NCI-H524 (cell line): ENCODE results near the gene TP53BP2.

Experiments used
- DNase-seq, 2 experiments: peaks; one replicate each; lab custom pipeline; 2025; lab: John Stamatoyannopoulos, UW

The TP53BP2 gene

DNA sequence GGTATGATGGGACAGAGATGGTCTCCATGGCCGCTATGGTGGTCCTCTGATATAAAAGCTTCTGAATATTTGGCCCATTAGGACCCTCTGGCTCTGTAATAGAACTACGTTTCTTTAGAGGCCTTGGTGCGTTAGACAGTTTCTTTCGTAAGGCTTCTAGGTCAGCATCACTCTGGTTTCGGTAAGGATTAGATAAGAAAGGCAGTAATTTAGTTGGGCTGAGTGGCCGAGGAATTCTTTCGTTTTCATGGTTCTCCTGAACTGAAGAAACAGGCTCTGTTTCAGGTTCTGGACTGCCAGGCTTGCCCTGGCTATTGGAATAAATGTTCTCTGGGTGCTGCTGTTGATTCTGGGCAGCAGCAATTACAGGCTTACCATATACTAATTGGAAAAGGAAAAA, 49.5 kb downstream of the TP53BP2 start:
- DNase-seq: no peak

DNA sequence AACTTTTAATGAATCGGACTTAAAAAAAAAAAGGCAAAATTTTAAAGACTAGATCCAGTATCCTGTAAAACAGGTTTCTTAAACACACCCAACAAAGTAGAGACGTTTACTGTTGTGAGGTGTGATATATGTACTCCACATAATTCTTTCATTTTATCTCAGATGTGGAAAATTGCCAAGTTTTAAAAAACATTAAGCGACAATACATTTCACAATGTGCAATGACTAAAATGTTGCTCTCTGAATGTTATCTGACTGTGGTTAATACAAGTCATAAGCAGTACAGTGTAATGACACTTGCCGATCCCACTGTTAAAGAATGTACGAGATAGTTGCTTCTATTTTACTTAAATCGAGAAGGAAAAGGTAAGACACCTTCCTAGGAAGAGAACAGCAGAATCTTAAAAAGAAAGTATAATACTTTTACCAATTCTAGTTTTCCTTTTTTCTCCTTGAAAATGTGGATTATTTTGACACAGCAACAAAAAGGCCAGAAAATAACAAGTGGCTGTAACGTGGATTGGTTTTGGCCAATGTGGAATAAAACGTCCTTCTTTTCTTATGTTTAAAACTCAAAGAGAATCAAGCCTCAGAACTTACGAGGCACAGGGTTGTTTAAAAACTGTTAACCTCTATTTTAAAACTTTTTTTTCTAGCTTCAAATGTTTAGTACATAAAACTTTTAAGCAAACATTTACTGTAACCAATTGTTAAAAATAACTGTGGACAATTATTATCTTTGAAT, 51.4 kb downstream of the TP53BP2 start:
- DNase-seq: no peak

DNA sequence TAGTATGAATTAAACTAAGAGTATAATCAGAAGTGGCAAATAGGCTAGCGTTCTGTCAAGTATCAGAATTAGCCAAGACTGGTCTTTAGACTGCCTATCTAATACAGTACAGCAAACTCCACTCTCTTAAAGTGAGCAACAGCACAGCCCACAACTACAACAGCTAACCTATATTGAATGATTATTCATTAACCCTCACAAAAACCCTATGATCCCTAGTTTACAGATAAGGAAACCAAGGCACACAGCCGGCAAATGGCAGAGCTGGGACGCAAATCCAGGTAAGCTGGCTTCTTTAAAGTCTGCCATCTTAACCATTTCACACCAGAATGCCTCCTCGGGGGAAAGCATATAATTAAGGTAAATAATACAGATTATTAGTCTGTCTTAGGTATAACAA, 52.0 kb downstream of the TP53BP2 start:
- DNase-seq: no peak

DNA sequence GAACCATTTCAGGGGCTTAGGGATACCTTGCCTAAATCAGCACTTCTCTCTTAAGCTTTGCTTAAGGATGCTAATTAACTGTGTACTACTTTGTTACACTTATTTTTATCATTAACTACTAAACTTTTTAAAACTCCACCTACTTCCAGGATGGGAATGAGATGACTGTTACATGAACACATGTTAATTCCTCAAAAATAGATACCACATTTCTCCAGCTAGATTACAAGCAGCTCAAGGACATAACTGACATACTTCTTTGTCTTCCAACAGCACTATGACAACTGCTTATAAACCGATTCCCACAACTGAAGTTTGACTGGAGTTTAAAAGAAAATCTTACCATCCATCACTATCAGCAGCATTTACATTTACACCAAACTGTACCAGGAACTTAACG, 53.7 kb downstream of the TP53BP2 start:
- no peak for DNase-seq

DNA sequence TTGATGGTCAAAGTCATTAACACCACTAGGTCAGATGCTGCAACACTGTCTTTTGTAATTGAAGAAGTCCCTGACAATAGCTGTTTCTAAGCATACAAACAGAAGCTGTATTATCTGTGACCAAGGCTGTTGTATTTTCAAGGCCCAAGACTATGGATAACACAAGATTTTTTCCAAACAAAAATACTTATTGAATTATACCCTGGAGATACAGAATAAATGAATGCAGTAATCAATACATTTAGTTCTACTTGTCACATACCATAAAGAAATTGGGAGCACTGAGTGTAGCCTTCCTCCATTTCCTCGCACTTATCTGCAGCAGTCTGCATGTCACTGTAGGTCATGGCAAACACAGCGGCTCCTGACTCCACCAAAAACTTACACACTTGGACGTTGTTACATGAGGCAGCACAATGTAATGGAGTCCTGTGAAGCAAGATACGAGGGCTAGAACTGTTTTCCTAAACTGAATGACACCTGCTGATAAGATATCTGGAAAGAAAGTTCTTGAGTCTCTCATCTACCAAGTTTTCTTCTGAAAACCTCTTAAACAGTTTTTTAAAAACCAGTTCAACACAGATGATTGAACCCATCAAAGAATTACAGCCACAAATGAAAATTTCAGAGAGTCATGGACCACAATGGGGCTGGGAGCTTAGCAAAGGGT, 56.9 kb downstream of the TP53BP2 start:
- DNase-seq: no peak

DNA sequence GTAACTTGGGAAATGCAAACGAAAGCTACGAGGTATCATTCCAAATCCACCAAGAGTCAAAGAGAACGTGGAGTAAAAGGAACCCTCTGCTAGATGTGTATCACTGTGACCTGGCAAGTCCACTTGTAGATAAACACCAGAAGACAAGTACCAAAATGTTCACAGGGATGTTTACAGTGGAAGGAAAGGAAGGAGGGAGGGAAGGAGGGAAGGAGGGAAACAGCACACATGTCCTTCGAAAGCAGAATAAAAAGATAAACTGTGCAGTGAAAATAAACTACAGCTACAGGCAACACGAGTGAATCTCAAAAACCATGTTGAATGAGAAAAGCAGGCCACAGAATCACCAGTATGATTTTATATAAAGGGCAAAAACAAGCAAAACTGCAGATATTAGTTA, 59.9 kb downstream of the TP53BP2 start:
- no peak for DNase-seq

DNA sequence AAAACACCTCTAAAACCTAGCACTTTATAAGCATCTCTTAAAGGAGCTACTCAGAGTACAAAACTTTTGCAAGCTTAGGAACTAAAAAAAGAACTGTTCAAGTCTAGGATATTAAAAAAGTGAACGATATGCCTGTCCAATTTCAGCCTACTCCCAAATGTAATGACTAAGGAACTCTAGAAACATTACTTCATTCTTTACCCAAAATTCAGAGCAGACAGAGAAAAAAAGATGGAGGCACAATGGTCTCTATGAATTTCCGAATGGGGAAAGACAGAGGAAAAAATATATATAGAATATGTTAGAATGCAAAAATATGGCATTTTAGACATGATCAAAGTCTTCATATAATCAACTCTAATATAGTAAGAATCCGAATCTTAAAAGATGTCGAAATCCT, 61.2 kb downstream of the TP53BP2 start:
- DNase-seq: no peak

DNA sequence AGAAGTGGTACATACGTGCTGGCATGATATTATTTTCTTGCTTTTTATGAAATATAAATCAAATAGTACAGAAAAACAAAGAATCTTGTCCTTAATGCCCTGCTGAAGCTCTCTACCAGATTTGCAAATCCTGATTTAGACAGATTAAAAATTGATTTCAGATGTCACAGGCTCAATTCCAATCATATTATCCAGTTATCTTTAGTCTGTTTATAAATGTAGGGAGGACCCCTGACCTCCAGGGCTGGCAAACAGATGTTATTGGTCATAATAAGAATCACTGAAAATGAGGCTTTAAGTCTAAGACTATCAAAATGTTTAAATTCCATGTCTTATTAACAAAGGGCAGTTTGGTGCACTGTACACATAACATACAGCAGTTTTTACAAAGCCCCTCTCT, 62.1 kb downstream of the TP53BP2 start:
- DNase-seq: no peak

DNA sequence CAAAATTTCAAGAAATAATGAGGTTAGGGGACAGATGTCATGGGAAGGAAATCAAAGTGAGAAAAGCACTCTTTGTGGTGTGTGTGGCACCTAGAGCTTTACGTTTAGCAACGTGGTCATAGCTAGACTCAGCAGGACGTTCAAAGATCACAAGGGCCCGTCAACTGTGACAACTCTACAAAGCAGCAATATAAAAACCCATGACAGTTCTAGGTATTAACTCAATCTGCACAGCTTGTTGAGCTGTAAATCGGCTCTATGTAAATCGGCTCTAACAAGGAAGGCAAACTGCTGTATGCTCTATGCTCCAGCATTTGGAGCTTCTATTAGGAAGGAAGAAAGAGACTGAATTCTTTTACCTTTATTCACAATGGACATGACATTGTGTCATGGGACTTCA, 64.8 kb downstream of the TP53BP2 start:
- no peak for DNase-seq

DNA sequence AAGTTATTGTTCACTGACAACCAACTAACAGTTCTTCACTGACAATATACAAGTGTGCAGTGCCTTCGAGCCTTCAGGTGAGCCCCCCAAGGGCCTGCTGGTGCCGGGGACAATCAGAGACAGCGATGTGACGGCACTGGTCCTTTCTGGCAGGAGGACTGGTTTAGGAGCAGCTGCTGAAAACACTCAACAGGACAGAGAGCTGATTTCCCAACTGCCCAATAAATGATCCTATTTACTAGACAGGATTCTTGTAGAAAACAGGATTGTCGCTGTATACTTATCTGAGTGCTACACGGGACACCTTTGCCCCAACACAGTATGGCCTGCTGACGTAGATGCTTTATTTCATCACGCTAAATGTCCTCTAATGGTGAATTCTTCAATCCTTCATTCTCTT, 65.4 kb downstream of the TP53BP2 start:
- no peak for DNase-seq

DNA sequence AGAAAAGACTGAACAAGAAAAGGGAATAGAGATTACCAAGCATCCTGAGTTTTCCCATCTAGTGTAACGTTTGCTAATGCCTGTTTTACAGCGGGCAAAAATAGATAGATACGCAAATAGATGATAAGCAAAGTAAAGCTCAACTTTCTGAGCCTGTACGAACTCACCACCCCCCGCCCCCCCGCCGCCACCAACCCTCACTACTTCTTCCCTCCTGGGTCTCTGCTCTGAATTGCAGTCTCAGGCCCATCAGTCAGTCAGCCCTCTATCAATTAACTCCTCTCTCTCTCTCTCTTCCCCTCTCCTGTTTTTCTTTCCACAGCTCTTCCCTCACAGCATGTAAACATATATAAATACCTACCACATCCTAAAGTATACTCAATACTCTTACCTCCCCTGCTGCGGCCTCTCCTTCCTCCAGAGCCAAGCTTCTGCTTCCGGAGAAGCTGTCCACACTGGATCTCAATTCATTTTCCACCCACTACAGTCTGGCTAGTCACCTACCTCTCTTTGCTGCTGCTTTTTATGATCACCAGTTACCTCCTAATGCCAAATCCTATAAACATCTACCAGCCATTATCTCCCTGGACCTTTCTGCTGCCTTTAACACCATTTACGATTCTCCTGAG, 68.8 kb downstream of the TP53BP2 start:
- no peak for DNase-seq

DNA sequence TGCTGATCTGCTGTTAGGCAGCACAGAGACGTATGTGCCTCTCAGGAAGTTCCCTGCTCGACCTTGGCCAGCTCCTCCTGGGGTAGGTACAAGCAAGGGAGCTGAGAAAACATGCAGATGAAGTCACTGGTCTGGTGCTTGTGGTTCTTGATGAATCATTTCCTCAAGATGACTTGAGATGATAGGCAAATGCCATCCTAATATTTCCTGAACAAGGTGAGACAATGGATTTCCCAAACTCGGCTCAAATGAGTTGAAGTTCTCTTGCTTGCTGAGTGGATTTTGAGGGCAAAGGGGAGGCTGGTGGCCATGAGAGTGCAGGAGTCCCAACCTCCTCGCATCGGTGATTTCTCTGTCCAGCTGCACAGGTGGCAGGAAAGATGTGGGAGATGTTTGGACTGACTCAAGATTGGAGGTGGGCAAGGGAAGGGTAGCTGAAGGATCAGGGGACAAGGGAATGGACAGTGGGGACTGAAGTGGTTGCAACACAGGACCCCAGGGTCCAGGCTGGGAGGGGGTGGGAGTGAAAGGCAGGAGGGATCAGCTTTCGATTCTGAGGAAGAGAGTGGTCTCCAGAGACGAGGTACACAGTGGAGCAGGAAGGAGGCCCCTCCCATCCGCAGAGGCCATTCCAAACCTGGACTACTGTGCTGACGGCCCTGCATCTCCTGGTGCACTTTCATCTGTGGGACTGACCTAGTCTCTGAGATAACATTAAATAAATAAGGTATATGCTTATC, 69.5 kb downstream of the TP53BP2 start:
- no peak for DNase-seq

DNA sequence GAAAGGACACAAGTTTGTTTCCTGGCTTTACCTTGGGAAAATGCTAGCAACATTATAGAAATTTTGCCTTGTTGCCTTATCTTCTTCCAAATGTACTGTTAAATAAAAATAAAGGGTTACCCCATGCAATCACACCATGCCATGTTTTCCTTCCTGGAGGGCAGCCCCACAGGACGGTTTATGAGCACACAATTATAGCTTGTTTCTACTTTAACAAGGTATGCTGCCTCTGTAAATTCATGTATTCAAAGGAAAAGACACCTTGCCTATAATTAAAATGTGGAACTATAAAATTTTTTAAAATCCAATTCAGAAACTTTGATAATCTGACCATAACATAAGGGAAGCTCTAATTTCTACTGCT, 70.1 kb downstream of the TP53BP2 start:
- DNase-seq: no peak

DNA sequence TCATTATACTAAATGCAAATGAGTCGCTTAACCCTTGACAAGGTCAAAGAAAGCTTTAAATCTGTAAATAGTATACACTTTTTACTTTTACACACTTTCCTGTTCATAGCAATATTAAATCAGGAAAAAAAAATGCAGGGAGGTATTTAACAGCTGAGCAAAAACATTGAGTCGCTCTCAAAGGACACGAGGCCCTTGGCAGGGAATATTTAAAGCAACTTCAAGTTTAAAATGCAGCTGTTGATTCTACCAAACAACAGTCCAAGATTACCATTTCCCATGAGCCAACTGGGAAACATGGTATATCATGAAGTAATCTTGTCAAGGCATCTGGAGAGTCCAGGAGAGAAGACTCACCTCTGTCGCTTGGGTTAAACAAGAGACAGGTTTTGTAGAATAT, 70.7 kb downstream of the TP53BP2 start:
- DNase-seq: no peak

DNA sequence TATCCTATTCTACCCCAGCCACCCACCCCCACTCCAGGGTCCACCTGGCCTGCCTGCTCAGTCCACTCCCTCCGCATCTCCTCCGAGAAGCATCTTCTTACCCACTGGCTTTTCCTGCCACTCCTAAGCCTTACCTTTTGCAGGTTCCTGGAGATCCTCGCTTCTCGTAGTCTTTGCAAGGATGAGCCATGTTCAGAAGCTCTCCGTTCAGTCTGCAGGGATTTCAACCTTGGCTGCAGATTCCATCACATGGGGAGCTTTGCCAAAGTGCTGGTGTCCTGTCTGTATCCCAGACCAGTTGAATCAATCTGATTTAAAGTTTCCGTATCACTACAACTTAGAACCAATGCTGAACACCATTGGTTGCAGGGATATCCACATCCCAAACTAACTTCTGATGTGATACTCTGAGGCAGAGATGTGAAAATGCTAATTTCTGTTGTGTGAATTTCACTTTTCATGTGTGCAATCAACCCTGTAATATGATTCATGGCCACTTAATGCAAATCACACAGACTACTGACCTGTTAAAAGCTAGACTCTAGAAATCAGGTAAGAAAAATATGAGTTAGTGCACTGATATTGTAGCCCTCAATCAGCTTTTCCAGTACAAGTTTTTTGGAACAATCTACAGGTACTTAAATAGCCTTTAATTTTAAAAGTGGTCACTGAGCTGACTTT, 71.5 kb downstream of the TP53BP2 start:
- DNase-seq: no peak

DNA sequence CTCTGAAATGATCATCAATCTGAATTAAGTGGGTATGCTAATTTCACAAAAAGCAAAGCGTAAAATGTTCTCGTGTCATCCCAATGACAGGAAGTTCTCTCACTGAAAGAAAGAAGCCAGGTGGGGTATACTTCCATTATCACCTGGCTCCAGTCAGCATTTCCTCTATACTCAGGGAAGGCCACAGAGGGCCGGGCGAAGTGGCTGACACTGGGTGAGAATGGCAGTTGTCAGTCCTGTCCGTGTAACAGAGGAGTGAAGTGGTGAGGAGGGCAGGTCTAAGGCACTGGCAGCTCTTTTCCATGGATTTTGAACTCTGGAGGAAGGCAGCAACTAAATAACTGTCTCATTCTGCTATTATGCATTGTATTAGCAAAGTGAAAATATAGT, 73.0 kb downstream of the TP53BP2 start:
- no peak for DNase-seq

DNA sequence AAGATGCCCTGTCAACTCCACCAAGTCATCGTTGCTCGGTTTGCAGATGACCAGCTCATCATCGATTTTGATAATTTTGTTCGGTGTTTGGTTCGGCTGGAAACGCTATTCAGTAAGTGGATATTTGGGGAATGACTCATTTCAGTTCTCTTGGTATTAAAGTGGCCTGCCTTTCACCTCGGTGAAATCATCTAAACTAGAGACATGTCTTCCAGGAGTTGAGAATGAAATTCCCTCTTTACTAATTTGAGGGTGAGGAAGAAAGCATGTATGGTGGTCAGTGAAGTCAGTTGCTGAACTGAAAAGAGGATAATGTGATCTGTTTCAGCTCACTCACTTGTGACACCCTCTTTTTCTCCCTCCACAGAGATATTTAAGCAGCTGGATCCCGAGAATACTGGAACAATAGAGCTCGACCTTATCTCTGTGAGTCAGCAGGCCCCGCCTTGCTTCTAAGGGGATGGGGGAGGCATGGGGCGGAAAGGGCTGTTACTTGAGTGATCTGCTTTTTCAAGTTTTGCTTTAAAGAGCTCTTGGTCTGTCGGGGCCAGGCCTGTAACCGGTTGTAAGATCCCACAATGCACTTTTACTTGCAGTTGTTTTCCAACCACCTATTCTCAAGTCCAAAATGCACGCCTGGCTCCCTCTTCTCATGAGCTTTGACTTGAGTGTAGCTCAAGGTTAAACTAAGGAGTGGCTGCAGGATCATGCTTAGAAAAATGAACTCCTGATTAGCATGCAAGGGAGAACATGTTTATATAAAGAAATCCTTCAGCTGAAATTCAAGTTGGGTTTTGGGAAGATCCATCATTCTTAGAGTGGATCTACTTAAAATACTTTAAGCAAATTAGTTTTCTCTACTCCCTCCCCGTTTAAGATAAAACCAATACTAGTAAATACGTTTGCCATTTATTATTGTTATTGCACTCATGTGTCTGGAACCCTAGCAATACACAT, 73.7 kb downstream of the TP53BP2 start:
- DNase-seq: no peak

DNA sequence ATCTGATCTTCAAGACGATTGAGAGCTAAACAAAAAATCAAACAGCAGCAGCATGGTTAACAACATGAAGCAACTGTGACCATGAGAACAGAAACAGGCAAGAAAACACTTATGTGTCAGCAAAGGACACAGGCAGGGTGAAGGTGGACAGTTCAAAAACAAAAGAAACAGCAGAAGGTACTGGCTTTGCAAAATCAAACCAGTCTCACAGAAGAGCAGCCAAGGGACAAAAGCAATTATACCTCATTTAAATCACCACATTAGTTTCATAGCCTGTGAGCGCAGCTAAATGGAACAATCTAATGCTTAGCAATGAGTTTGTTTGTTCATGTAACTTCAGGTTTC, 74.3 kb downstream of the TP53BP2 start:
- no peak for DNase-seq

DNA sequence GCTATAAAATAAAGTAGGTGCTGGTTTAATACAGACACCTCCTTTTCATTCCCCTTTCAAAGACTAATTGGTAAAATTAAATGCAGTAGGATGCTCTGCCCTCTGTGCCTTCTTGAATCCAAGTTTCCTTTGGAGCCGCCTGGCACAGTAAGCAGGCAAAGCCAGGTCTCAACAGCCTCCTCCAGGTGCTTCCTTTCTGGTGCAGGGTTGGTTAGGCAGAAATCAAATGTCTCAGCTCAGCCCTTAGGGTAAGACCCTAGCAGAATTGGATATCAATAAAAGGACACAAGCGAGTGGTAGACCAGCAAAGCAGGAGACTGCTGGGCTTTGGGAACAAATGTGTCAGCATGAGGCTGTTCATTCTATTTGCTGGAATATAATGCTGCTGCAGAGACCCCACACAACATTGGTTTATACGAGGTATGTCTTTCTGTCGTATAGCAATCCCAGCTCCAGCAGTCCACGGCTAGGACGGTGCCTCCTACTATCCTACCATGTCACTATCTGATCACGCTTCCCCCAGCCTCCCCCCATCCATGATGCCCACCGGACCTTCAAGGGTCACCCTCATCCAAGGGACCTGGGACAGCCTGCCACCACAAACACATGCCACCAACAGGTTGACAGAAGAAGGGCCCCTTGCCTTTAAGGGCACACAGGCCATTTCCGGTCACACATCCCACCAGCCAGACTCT, 75.0 kb downstream of the TP53BP2 start:
- no peak for DNase-seq

DNA sequence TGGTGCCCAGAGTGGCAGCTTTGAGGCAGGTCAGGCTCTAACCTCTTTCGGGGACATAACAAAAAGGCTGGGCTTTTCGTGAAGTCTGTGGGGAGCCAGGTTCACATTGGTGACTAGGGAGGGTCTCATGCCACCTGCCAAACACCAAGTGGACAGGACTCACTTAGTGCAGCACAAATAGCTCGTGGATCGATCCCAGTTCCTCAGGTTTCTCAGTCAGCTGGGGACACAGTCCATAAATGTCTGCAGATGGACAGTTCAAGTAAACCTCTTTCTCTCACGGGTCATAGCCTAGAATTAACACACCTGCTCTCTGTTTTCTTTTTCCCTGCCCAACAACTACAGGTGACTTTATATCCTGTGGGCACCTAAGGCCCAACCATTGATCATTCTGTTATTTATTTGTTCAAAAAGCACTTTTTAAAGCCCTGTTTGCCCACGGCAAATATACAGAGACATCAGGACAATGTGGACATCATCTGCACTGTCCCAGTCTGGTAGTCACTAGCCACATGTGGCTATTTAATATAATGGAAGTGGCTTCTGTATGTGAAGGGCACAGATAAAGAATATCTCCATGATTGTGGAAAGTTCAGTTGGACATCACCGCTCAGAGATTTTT, 79.9 kb downstream of the TP53BP2 start:
- no peak for DNase-seq
